Islet precursor cell (in vitro differentiated cells): ENCODE measurements around the gene KDM8.

Source experiments
- DNase-seq: peaks from one replicate; pipeline ENCODE4 v3.0.0-alpha.2; 2018

The KDM8 gene

DNA sequence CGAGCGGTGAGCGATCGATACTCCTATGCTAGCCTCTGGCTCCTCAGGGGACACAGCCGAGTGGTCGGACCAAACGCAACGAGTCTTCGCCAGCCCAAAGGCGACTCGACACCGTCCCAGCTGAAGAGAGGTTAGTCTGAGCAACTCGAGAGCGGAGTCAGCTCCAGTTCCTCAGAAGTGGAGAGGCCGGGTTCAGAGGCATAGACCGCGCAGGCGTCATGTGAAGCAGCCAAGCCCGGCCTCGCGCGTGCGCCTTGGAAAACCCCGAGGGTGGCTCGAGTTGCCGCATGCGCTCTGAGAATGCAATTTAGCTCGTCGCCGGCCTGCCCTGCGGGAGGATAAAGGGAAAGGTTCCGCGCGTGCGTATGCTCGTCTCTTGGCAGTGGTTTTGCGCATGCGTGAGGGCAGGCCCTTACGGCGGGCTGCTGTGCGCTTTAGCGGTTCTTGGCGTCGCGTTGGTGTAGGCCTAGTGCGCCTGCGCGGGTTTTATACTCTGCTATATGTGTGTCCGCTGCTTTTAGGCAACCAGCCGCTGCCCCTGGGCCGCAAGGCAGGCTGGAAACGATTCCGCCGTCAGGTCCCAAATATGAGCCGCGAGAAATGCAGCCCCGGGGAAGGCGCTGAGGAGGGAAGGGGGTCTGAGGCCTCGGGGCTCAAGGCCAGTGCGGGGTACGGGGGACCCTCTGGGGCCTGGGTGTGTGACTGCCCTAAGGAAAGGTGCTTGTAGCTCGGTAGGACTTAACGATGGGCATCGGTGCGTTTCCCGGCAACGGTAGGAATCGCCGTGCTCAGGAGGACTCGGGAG lies at the start of gene KDM8:
KDM8 (plus strand) TSS at position 20 of the 805 bp plus-strand sequence. CDS start 6,598 bp downstream, outside the sequence.
- peak; percentile 100 for DNase-seq

DNA sequence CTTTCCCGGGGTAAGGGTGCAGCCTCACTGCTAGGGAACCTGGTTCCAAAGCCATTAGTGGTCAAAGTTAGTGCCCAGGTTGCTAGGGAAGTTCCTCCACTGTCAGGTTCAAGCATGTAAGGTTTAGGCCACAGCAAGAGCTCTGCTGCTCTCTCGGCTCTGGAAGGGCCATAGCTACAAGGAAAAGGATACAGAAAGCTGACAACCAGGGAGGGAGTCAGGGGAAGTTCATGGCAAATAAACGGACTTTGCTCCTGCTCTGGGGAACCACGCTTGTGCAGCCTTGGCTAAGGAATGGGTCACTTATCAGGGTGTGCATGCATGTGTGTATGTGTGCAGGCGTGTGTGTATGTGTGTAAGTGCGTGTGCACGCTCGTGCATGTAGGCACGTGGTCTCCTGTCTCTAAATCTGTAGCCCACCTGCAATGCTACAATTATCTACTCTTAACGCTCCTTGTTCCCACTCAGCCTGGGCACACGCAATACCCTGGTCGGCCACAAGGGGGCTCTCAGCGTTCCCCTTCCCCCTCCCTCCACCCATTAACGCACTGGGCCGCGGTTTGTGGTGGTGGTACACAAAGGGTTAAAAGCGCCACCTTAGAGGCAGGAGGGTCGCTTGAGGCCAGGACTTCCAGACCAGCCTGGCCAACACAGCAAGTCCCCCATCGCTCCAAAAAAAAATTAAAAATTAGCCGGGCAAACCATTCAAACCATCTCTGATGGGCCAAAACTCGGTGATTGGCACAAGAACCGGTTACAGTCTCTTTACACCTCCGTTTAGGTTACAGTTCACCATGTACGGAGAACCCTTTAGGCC lies 48.4 kb upstream of the KDM8 start:
- DNase-seq, result peak; percentile 64

DNA sequence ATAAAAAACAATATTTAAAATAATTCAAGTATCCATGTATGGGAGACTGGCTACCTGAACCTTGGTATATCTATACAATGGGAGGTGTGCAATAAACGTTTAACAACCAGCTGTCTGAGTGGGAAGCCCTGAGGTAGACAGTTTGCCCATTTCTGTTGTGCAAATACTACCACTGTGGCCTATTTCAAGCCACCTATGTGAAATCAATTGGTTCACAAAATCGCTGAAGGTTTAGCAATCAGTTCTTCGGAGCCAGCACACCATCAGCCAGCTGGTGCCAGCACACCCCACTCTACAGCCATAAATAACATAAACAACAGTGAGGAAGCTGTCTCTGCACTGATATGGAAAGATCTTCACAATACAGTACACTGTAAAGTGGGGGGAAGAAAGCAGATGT lies 46.7 kb upstream of the KDM8 start:
- DNase-seq, result no peak

DNA sequence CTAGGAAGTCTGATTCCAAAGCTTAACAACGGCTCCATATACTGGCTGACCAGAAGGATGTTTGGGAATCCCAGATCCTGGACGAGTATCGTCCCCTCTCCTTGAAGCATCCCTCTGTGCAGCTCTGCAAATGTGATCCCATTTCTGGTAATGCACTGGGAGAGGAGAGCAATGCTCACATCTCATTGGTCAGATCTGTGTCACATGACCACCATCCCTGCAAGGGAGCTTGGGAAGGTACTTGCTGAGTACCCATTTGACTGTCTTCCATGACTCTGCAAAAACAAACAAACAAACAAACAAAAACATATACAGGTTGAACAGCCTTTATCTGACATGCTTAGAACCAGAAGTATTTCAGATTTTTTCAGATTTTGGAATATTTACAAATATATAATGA lies 41.9 kb upstream of the KDM8 start:
- no peak for DNase-seq

DNA sequence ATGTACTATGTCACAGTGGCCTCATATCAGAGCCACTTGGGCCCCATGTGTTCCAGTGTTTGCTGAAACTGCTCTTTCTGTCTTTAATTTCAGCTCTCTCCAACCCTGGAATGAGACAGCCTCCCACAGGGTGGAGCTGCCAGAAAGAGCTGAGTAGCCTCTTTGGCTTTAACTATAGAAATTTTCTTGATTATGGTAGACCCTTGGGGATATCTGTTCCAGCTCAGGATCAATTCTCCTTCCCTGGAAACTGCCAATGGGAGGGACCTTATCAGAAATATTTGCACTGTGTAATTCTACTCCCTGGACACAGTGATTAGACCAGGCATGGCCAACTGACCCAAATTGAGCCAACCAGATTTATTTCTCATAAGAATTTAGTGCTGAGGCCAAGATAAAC lies 39.0 kb upstream of the KDM8 start:
- DNase-seq, result no peak

DNA sequence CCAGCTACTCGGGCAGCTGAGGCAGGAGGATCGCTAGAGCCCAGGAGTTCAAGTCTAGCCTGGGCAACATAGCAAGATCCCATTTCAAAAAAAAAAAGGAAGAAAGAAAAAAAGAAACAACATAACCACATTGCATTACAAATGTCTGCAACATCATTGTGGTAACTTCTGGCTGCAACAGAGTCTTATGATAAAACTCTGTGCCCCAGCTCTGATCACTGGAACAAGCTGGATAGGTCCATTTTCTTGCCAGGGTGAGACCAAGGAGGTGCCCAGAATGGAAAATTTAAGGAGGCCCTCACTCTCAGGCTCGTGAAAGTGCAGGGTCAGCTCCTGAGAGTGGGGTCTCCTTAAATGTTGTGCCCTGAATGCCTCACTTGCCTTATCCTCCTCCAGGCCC lies 37.8 kb upstream of the KDM8 start:
- no peak for DNase-seq

DNA sequence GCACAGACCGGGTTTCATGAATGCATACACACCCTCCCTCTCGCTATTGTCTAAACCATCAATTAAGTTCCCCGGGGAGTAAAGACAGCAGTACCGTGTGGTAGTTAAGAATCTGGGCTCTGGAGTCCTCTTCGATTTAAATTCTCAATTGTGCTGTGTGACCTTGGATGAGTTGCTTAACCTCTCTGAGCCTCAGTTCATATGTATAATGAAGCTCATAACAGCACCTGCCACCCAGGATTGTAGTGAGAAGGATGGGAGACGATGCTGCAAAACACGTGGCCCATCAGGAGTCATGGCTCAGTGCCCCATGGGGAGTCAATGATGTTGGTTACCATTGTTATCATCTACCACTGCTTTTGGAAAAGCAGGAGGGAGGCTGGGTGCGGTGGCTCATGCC lies 34.5 kb upstream of the KDM8 start:
- DNase-seq, result no peak

DNA sequence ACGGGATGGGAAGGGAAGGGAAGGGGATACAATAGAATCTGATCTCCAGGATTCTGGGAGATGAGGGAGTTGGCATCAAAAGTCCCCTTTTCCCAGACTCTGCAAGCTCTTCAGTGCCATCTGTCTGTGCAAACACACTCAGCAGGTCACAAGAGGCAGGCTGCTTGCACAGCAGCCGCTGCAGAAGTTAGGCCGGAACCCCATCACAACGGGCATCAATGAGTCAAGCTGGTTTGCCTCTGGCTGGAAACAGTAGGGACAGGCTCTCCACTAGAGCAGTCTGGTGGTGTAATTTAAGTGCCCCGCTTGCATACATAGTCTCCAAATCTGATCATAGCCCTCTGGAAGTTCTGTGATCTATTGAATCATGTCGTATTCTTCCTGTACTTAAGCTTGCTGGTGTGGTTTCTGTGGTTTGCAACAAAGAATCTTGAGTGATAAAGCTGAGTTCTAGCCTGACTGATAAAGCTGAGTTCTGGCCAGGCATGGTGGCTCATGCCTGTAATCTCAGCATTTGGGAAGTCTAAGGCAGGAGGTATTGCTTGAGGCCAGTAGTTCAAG lies 33.7 kb upstream of the KDM8 start:
- peak; percentile 78 for DNase-seq

DNA sequence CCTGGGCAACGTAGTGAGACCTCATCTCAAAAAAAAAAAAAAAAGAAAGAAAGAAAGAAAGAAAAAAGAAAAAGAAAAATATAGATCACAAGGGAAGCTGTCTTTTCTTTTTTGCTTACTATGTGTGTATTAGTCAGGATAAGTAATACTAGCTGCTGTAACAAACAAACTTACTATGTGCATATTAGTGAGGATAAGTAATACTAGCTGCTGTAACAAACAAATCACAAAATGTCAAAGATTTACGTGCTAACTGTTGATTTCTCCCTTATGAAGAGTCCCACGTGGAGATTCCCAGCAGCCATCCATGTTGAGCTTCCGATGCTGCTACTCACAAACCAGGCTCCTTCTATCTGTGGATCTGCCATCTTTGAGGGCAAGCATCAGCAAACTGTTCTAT lies 31.7 kb upstream of the KDM8 start:
- DNase-seq, result no peak

DNA sequence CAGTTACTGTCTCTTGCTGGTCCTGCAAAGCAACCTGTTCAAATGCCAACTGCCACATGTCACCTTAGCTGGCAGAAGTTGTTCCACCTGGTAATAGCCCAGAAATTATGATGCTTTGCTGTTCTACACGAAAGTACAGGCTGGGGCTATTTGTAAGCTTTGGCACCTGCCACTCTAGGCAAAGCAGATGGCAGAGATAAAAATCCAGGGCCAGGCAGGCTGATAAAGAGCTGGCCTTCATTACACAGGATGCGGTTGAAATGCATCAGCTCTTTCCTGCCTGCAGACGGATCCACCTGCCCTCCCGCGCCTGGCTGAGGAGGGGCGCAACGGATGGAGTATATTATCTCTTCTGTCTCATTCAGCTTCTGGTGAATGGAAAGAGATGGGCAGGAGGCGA lies 29.3 kb upstream of the KDM8 start:
- DNase-seq, result no peak

DNA sequence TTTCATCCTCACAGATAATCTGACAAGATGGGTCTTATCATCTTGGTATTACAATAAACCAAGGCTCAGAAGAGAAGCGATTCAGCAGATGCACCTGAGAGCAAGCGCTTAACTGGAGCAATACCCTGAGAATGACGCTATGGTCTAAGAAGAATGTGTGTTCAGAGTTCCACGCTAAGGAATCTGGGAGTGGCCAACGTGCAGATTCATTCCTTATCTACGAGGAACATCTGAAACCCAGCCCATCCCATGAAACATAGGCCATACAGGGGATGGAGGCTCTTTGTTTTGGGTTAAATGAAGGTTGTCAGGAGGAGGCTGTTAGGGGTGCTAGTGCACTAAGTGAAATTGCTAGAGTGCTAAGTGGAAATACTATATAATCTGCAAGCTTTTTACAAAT lies 28.5 kb upstream of the KDM8 start:
- peak; percentile 73 for DNase-seq

DNA sequence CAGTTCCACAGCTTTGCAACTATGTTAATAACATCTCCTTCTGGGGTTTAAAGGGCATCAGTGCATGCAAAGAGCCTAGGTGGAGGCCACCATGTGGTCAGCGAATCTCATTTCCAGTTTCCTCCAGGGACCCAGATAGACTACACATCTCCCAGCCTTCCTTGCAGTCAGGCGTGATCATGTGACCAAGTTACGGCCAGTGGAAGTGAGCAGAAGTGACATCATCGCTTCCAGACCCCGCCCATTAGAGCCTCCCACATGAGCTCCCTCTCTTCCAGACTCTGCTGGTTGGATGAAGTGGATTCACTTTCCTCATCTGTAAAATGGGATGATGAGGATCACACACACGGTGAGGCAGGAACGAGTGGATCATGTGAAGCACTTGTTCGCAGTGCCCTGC lies 27.4 kb upstream of the KDM8 start:
- no peak for DNase-seq

DNA sequence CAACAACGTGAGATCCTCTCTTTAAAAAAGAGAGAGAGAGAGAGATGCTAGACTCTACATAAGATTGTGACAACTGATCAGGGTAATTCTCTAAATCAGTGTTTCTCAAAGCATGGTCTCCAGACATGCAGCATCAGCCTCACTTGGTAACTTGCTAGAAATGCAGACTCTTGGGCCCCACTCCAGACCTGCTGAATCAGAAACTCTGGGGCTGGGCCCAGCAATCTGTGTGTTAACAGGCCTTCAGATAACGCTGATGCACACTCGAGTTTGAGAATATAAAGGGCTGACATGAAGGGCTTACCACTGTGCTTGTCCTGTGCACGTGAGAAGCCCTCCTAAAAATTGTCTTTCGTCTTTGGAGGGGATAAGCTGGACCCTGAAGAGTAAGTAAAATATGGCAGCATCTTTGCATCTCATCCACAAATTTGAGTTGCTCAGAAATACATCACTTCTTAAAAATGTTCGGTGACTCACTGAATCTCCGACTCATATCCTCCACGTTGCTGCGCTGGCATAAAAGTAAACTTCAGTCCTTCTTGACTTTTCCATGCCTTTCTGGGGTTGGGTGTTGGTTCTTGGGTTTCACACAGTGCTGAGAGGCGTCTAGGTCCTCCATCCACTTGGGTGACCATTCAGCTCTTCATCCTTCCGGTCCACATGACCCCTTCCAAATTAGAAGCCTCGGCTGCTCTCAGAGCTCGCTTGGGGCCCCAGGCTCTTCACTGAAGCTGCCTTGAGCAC lies 26.1 kb upstream of the KDM8 start:
- DNase-seq, result no peak

DNA sequence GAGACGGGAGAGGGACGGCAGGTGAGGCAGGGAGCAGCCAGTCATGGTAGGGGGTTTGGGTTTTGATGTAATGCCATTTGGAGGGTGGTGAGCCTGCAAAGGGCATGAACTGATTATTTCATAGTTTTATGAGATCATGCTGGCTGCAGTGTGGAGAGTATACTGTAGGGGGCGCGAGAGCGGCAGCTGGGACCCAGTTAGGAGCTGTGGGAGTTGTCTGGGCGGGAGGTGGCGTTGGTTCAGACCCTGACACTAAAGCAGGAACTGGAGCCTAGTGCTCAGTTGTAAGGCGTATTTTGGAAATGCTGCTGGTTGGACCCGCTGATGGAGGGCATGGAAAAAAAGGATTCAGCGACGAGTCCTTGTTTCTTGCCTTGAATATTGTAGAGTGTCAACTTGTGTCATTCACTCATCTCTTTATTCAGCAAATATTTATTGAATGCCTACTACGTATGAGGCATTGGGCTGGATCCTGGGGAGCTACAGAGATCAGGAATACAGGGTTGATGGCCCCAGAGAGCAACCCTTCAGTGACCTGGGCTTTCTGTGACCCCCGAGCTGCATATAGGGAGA lies 23.7 kb upstream of the KDM8 start:
- DNase-seq, result peak; percentile 90

DNA sequence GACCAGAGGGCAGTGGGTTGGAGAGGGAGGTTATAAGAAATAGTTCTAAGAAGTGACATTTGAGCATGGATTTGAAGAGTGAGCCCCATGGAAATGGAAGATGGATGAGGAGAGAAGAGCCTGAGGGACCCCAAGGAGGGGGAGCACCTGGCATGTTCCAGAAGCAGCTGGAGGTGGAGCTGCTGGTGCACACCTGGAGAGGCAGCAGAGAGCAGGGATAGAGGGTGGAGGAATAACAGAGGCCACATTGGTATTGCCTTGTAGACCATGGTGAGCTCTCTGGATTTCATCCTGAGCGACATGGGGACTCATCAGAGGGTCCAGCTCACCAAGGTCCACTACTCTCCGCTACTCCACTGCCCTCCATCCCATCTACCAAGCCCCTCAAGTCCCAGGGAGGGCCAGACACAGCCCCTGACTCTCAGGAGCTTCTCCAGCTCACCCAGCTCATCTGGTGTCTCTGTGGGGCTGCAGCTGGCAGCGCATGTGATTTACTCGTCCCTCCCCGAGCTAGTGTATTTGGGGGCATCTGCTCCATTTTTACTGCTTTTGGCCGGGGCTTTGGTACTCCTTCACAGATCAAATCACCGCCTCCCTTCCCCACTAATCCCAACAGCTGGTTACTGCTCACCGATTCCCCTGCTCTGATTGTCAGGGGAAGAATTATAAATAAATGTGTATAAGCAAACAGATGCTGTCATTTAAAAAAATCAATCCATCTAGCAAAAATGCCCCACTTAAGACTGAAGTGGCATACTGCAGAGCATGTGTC lies 22.1 kb upstream of the KDM8 start:
- peak; percentile 56 for DNase-seq

DNA sequence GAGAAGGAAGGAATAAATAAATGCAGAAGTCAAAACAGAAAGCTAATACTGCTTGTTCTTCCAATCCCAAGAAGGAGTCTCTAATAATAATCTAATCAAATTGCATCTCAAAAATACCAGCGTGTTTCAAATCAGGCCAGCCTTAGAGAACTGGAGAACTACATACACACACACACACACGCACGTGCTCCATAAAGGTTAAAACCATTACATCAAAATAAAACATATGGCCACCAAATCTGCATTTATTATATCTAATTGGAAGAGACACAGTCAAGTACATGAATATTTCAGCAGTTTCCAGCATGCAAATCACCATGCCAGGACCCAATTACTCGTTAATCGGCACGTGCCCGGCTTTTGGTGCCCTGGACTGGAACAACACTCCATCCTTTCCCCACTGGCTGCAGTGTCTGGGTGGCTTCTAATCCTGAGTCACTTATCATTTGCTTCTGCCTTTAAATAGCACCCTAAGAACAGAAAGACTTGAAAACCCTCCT lies 20.4 kb upstream of the KDM8 start:
- DNase-seq, result no peak

DNA sequence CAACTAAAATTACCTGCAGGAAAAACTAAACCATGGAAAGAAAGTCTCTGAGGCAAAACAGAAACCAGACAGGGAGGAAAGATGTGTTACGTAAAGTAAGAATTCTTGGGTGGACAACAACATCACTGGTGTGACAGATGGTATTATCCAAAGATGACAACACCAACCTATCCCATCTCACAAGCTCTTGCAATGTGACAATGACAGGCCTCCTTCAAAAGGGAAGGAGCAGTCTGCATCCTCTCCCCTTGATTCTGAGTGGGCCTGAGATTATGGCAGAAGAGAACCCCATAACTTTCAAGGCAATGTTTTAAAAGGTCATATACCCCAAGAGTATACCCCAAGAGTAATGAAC lies 17.6 kb upstream of the KDM8 start:
- no peak for DNase-seq

DNA sequence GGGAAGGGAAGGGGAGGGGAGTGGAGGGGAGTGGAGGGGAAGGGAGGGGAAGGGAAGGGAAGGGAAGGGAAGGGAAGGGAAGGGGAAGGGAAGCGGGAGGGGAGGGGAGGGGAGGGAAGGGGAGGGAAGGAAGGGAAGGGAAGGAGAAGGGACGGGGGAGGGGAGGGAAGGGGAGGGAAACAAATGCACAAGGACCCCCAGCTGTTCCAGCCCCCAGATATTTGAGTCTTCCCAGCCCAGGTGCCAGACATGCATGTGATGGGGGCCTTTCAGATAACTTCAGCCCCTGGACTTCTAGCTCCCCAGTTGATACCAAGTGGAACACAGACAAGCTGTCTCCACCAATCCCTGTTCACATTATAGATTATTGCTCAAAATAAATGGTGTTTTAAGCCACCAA lies 14.7 kb upstream of the KDM8 start:
- DNase-seq, result no peak

DNA sequence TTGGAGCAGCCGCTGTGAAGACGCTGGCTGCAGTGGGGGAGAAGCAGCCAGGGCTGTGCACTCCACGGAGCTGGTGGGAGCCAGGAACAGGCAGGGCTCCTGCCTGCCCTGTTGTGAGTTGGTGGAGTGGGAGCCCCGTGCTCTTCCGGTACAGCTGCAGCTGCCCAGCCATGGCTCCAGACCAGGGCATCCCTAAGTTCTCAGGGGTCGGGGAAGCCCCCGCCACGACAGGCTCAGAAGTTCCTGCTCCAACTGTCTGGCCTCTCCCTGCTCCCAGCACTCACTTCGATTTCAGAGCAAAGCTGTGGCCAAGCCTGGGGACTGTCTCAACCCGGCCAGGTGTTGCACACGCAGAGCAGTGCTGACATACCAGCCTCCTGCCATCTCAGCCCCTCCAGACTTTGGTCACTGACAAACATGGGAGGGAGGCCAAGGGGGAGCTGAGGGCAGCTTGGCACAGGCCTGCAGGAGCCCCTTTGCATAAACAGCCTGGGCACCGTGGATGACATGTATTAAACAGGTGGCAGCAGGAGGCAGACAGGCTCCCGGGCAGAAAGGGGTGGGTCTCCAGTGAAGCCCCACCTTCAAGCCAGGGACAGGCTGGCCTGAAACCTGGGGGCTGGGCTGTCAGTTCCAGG lies 13.9 kb upstream of the KDM8 start:
- DNase-seq, result peak; percentile 59

DNA sequence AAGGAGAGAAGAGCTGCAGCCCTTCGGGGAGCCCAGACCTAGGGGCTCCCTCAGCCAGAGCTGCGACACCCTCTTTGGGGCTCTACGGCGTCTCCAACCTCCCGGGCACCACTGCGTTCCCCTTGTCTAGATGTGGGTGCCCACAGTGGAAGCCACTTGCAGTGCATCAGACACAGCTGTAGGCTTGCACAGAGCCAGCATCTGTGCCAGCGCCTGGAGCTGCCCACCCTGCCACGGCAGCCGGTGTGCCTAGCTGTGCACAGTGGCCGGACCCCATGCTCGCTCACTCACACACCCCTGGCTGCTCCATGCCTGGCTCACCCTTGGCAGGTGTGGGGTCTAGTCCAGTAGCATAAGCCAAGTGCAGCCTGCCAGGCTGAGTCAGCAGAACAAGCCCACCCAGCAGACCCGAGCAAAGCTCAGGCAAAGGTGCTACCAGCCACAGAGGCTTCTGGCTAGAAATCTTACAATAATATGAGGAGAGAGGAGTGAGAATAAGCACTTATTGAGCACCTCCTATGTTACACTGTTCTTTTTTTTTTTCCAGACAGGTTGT lies 12.9 kb upstream of the KDM8 start:
- DNase-seq, result no peak

DNA sequence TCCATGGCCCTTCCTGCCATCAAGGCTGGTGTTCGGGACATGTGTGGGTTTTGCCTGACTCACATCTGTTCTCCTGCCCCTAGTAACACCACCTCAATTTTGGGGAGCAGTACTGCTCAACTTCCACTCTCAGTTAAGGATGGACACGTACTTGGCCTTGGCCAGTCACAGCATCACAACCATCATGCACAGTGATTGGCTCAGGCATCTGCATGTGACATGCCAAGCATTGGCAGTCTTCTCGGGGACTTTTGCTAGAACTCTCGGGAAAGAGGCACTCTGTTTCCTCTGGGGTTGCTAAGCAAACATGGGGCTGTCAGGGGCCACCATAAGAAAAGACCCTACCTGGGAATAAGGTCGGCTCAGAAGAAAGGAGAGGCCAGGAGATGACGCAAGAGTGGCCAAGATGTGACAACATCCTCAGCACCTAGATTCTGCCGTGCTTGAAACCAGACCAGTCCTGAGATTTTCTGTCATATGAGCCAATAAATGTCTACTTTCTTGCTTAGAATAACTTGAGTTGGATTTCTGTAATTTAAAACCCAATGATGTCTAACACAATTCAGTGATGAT lies 11.9 kb upstream of the KDM8 start:
- no peak for DNase-seq
